ENCODE data around the gene ADK.
A peak's percentile ranks its signal among the peaks of the same experiment; 100 is the strongest.

ADK gene

DNA sequence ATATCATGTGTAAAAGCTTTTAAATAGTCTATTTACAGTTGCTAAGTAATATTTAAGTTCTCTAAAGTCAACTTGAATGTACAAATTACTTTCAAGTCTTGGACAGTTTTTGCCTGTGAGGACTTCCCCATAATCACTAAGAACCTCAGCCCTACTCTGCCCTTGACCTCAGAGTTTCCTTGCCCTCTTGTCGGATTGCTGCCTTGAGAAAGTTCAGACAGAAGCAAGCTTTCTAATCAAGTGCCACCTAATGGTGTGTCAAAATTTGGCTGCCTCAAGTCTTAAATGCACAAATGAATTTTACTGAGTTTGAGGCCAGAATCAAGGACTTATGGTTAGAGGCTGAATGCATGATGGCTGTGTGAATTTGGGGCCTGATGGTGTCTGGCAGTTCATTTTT, 587.0 kb downstream of the ADK start:
- H3K4me1 Mint-ChIP-seq (ENCODE audit: low read depth), result peaks cover 17% of the 10 kb centered on the region
- H3K9me3 Mint-ChIP-seq (ENCODE audit: low read depth), result peaks cover 3% of the 10 kb centered on the region
- no peaks in the 10 kb centered on the region for H3K27me3 Mint-ChIP-seq
- no peak overlapping the region for H3K4me3 Mint-ChIP-seq
- no peak overlapping the region for H3K27ac Mint-ChIP-seq
- H3K36me3 Mint-ChIP-seq, result peaks cover 3% of the 10 kb centered on the region

- no peak overlapping the region for H3K27ac Mint-ChIP-seq
- H3K9me3 Mint-ChIP-seq (ENCODE audit: low read depth), result peaks cover 3% of the 10 kb centered on the region
- no peak overlapping the region for H3K4me3 Mint-ChIP-seq
- H3K36me3 Mint-ChIP-seq, result peaks cover 3% of the 10 kb centered on the region
- H3K4me1 Mint-ChIP-seq (ENCODE audit: low read depth), result peaks cover 17% of the 10 kb centered on the region
- H3K27me3 Mint-ChIP-seq, result no peaks in the 10 kb centered on the region
Observed at GRCh38 chr10:74738542-74738941, 587.5 kb downstream of the ADK start.

GRCh38 chr10:74738985-74739567, 588.1 kb downstream of the ADK start:
- H3K27ac Mint-ChIP-seq, result peak overlapping the region; percentile 46
- peaks cover 17% of the 10 kb centered on the region for H3K4me1 Mint-ChIP-seq (ENCODE audit: low read depth)
- H3K4me3 Mint-ChIP-seq, result no peak overlapping the region
- no peaks in the 10 kb centered on the region for H3K36me3 Mint-ChIP-seq
- H3K27me3 Mint-ChIP-seq, result no peaks in the 10 kb centered on the region
- H3K9me3 Mint-ChIP-seq (ENCODE audit: low read depth), result no peaks in the 10 kb centered on the region

GRCh38 chr10:74743401-74743800, 592.4 kb downstream of the ADK start:
- no peak overlapping the region for H3K27ac Mint-ChIP-seq
- no peaks in the 10 kb centered on the region for H3K9me3 Mint-ChIP-seq (ENCODE audit: low read depth)
- no peaks in the 10 kb centered on the region for H3K36me3 Mint-ChIP-seq

GRCh38 chr10:74745449-74745848, 594.4 kb downstream of the ADK start:
- Mint-ChIP-seq H3K4me3 (no peak overlapping the region), H3K36me3 (no peaks in the 10 kb centered on the region), H3K9me3 (ENCODE audit: low read depth) (no peaks in the 10 kb centered on the region), H3K27me3 (no peaks in the 10 kb centered on the region), H3K27ac (no peak overlapping the region), H3K4me1 (ENCODE audit: low read depth) (peaks cover 2% of the 10 kb centered on the region)

More at GRCh38 chr10:74743401-74743800, 592.4 kb downstream of the ADK start:
- H3K4me1 Mint-ChIP-seq (ENCODE audit: low read depth), result peaks cover 13% of the 10 kb centered on the region
- no peak overlapping the region for H3K4me3 Mint-ChIP-seq
- H3K27me3 Mint-ChIP-seq, result no peaks in the 10 kb centered on the region

GRCh38 chr10:74746813-74747212, 595.8 kb downstream of the ADK start:
- no peaks in the 10 kb centered on the region for H3K27me3 Mint-ChIP-seq
- H3K36me3 Mint-ChIP-seq, result no peaks in the 10 kb centered on the region
- H3K9me3 Mint-ChIP-seq (ENCODE audit: low read depth), result no peaks in the 10 kb centered on the region
- H3K4me3 Mint-ChIP-seq, result no peak overlapping the region
- no peak overlapping the region for H3K27ac Mint-ChIP-seq
- H3K4me1 Mint-ChIP-seq (ENCODE audit: low read depth), result peaks cover 11% of the 10 kb centered on the region

DNA sequence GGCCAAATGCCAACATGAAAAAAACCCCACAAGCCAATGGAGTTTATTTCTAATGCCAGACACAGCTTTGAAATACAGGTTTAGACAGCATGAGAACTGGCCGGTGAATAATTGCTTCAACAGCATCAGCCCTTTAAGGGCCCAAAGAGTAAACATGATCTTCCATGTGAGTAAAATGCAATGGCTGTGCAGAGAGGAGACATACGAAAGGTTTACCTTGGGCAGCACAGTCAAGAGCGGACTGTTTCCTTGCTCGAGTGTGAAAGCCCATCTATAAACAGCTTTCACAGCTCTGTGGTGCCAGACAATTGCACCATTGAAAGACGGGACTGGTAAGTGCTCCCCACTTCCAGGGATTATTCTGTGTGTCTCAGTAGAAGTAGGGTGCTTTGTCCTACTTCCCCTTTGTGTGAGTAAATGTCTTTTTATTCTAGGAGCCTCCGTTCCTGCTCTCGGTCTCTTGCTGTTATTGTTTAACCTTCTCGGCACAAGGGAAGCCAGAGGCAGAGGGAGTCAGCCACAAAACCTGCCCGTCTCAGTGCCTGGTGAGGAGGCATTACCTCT, 597.5 kb downstream of the ADK start:
- Mint-ChIP-seq H3K4me1 (ENCODE audit: low read depth) (peaks cover 11% of the 10 kb centered on the region), H3K36me3 (peaks cover 2% of the 10 kb centered on the region), H3K27ac (no peak overlapping the region), H3K9me3 (ENCODE audit: low read depth) (no peaks in the 10 kb centered on the region), H3K27me3 (no peaks in the 10 kb centered on the region), H3K4me3 (no peak overlapping the region)

GRCh38 chr10:74750848-74751274, 599.8 kb downstream of the ADK start:
- peaks cover 2% of the 10 kb centered on the region for H3K36me3 Mint-ChIP-seq
- H3K4me3 Mint-ChIP-seq, result no peak overlapping the region
- H3K4me1 Mint-ChIP-seq (ENCODE audit: low read depth), result peaks cover 11% of the 10 kb centered on the region
- peak overlapping the region; percentile 29 for H3K27ac Mint-ChIP-seq
- no peaks in the 10 kb centered on the region for H3K9me3 Mint-ChIP-seq (ENCODE audit: low read depth)
- no peaks in the 10 kb centered on the region for H3K27me3 Mint-ChIP-seq

- H3K9me3 Mint-ChIP-seq (ENCODE audit: low read depth), result no peaks in the 10 kb centered on the region
- H3K27ac Mint-ChIP-seq, result no peak overlapping the region
- peaks cover 11% of the 10 kb centered on the region for H3K4me1 Mint-ChIP-seq (ENCODE audit: low read depth)
- no peaks in the 10 kb centered on the region for H3K27me3 Mint-ChIP-seq
- peaks cover 3% of the 10 kb centered on the region for H3K36me3 Mint-ChIP-seq
- no peak overlapping the region for H3K4me3 Mint-ChIP-seq
Observed at GRCh38 chr10:74752371-74753040, 601.5 kb downstream of the ADK start.

DNA sequence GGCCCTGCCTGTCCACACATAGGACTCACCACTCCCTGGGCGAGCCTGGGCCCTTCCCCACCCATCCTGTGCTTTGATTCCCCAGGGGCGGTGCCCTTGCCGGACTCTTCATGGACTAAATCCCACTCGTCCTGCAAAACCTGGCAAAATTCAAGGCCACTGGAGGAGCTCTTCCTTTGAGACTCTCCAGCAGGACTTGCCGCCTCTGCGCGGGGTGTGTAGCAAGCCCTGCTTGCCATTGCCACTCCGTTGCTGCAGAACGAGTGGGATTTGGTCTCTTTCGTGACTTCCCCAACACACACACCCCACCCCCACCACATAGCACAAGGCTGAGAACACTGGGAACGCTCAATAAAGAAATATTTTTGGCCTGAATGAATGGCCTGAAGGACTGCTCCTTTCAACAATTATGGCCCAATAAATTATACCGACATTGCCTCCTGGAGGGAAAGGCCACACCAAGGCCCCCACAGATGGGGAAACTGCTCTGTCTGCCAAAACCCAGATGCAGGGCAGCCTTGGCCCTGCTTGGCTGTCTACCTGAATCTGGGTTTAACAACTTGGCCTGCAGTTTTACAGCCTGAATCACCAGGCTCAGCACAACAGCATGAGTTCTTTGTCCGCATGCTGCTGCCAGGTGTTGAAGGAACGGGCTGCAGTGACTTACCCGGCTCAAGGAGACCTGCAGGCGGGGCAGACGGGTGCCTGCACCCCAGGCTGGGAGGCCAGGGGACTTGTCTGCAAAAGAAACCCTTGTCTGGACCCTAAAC, 602.6 kb downstream of the ADK start:
- Mint-ChIP-seq H3K9me3 (ENCODE audit: low read depth) (no peaks in the 10 kb centered on the region), H3K27me3 (no peaks in the 10 kb centered on the region), H3K4me3 (no peak overlapping the region), H3K4me1 (ENCODE audit: low read depth) (peaks cover 11% of the 10 kb centered on the region), H3K27ac (no peak overlapping the region), H3K36me3 (peaks cover 3% of the 10 kb centered on the region)

GRCh38 chr10:74754381-74754821, 603.4 kb downstream of the ADK start:
- H3K4me3 Mint-ChIP-seq, result no peak overlapping the region
- peaks cover 11% of the 10 kb centered on the region for H3K4me1 Mint-ChIP-seq (ENCODE audit: low read depth)
- H3K36me3 Mint-ChIP-seq, result peaks cover 3% of the 10 kb centered on the region
- no peaks in the 10 kb centered on the region for H3K9me3 Mint-ChIP-seq (ENCODE audit: low read depth)
- no peak overlapping the region for H3K27ac Mint-ChIP-seq
- H3K27me3 Mint-ChIP-seq, result no peaks in the 10 kb centered on the region

DNA sequence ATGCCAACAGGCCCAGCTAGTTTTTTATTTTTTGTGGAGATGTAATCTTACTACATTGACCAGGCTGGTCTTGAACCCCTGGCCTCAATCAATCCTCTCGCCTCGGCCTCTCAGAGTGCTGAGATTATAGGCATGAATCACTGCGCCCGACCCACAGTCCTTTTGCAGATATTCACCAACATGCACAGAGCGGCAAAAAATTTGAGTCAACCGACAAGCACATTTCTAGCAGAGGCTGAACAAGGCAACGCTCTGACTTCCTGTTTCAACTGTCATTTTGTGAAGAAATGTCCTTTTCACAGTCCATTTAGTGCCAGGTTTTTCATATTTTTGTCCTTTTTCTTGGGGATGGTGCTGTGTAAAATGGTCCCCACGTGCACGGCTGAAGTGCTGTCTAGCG, 604.3 kb downstream of the ADK start:
- H3K36me3 Mint-ChIP-seq, result peaks cover 3% of the 10 kb centered on the region
- H3K9me3 Mint-ChIP-seq (ENCODE audit: low read depth), result no peaks in the 10 kb centered on the region
- H3K4me3 Mint-ChIP-seq, result no peak overlapping the region
- no peak overlapping the region for H3K27ac Mint-ChIP-seq
- H3K4me1 Mint-ChIP-seq (ENCODE audit: low read depth), result peaks cover 11% of the 10 kb centered on the region
- H3K27me3 Mint-ChIP-seq, result no peaks in the 10 kb centered on the region
